ENCODE measurements around the gene SYNGR3. TPM values are rescaled to one million over a fixed set of nuclear protein-coding genes. Genes with fewer than 3 reads are reported as not detected.

Gene SYNGR3
- total RNA-seq, 1 experiment from 2014 or later = 11.9 TPM

- Histone ChIP-seq H4K8ac (replicated peaks; ENCODE audit: insufficient read length, low read depth, low read length) (no peak overlapping the region), H3K9me3 (ENCODE audit: control insufficient read depth, low read depth, low read length) (no peaks in the 10 kb centered on the region), H4K91ac (ENCODE audit: insufficient read length, low read depth, low read length) (no peak overlapping the region), H3K23ac (ENCODE audit: insufficient read length, low read depth, low read length) (no peak overlapping the region), H3T11ph (ENCODE audit: low read length) (no peak overlapping the region), H2AK5ac (ENCODE audit: insufficient read length, low read length) (no peak overlapping the region), H3K27ac (ENCODE audit: insufficient read length, low read depth, low read length) (no peak overlapping the region), H3K9ac (ENCODE audit: extremely low read depth, insufficient read length, low read length) (no peak overlapping the region), H2BK15ac (ENCODE audit: low read depth, low read length) (no peak overlapping the region), H3K4ac (ENCODE audit: low read depth, low read length) (no peak overlapping the region), H4K5ac (ENCODE audit: insufficient read length, low read depth, low read length) (no peak overlapping the region), H3K18ac (ENCODE audit: insufficient read length, low read depth, low read length) (no peak overlapping the region), H2BK5ac (ENCODE audit: insufficient read length, low read length) (no peak overlapping the region), H3K27me3 (ENCODE audit: insufficient read depth, low read length) (no peaks in the 10 kb centered on the region), H3K56ac (ENCODE audit: insufficient read length, low read depth, low read length) (no peak overlapping the region), H3K79me2 (ENCODE audit: insufficient read depth, low read length) (no peaks in the 10 kb centered on the region), H2BK20ac (ENCODE audit: low read depth, low read length, poor library complexity, severe bottlenecking) (no peak overlapping the region), H3K4me2 (ENCODE audit: insufficient read depth, insufficient read length, low read length) (no peak overlapping the region), H3K14ac (ENCODE audit: insufficient read depth, low read length) (no peak overlapping the region), H3K79me1 (ENCODE audit: insufficient read depth, low read depth, low read length, poor library complexity, severe bottlenecking) (peaks cover 3% of the 10 kb centered on the region), H2AFZ (ENCODE audit: low read length) (no peak overlapping the region), H2BK12ac (ENCODE audit: insufficient read length, low read depth, low read length) (no peak overlapping the region), H4K20me1 (ENCODE audit: control insufficient read depth, insufficient read depth, insufficient read length) (no peaks in the 10 kb centered on the region), H2BK120ac (ENCODE audit: low read depth, low read length, poor library complexity, severe bottlenecking) (no peak overlapping the region), H3K4me1 (ENCODE audit: insufficient read depth, low read length) (no peaks in the 10 kb centered on the region), H3K23me2 (ENCODE audit: insufficient read length, low read depth, low read length, poor library complexity, severe bottlenecking) (no peaks in the 10 kb centered on the region)
- TF ChIP-seq CTCF (conservative IDR thresholded peaks at IDR 0.05) = no peak
- Mint-ChIP-seq H3K4me3 (no peak overlapping the region), H3K27me3 (ENCODE audit: low read depth) (peaks cover 5% of the 10 kb centered on the region; the same call in 1 of the 2 replicates), H3K27ac (no peak overlapping the region; a peak in 1 of 7 replicates), H3K36me3 (ENCODE audit: insufficient read depth in 1 of 3, low read depth in 3 of 3) (peaks cover 18 to 48% (median 44%) of the 10 kb centered on the region in 3 experiments), H3K9me3 (no peaks in the 10 kb centered on the region), H3K4me1 (no peaks in the 10 kb centered on the region)
- WGBS (ENCODE audit: extremely low coverage, insufficient read length, low lambda C conversion rate) = no CpG with 5 or more reads among the region's 27 CpGs
- no peak for DNase-seq
These were observed 8.6 kb downstream of the SYNGR3 start for GRCh38 chr16:1998360-1998835.
